Stimulated activated CD4-positive, alpha-beta T cell treated with anti-CD3 and anti-CD28 coated beads, Interleukin-12 subunit alpha, Interleukin-12 subunit beta, amount 100 ng/mL, for 48 hours (primary cell): ENCODE measurements around the gene CWF19L1.

Experiments used
- DNase-seq, 3 donors: peaks; one replicate each; pipeline ENCODE4 v3.0.0-alpha.2; 2020; ENCODE audit warnings: low read depth in 2 of 3, low spot score in 1 of 3

CWF19L1 gene

GRCh38 chr10:100253041-100253440 is 14.4 kb downstream of the CWF19L1 start:
- no peak for DNase-seq

- no peak for DNase-seq
These were observed 18.6 kb downstream of the CWF19L1 start for GRCh38 chr10:100248820-100249219.

- DNase-seq = no peak
These were observed 21.8 kb downstream of the CWF19L1 start for GRCh38 chr10:100245484-100246220.

GRCh38 chr10:100239851-100240250 is 27.6 kb downstream of the CWF19L1 start:
- no peak for DNase-seq

GRCh38 chr10:100238429-100238828 is 29.0 kb downstream of the CWF19L1 start:
- DNase-seq = no peak

- DNase-seq = no peak
These were observed 35.3 kb downstream of the CWF19L1 start for GRCh38 chr10:100232101-100232500.

- DNase-seq = no peak
These were observed 37.5 kb downstream of the CWF19L1 start for GRCh38 chr10:100229819-100230422.

GRCh38 chr10:100223879-100224278 is 43.6 kb downstream of the CWF19L1 start:
- no peak for DNase-seq

- DNase-seq = no peak
These were observed 44.9 kb downstream of the CWF19L1 start for GRCh38 chr10:100222529-100222928.

GRCh38 chr10:100216006-100216405 is 51.4 kb downstream of the CWF19L1 start:
- DNase-seq = no peak

- DNase-seq = no peak
These were observed 58.1 kb downstream of the CWF19L1 start for GRCh38 chr10:100209303-100209702.

GRCh38 chr10:100208276-100208675 is 59.2 kb downstream of the CWF19L1 start:
- DNase-seq = no peak

GRCh38 chr10:100204370-100204769 is 63.1 kb downstream of the CWF19L1 start:
- DNase-seq = no peak

- no peak for DNase-seq
These were observed 65.9 kb downstream of the CWF19L1 start for GRCh38 chr10:100201549-100201948.

- DNase-seq = no peak
These were observed 72.7 kb downstream of the CWF19L1 start for GRCh38 chr10:100194711-100195110.

GRCh38 chr10:100192350-100192749 is 75.1 kb downstream of the CWF19L1 start:
- DNase-seq = no peak

GRCh38 chr10:100186253-100187212 is 80.9 kb downstream of the CWF19L1 start:
- DNase-seq = peak in 1 of 3 donors; percentile 28

GRCh38 chr10:100185364-100186252 is 81.8 kb downstream of the CWF19L1 start, which contains the start of gene ERLIN1:
Gene ERLIN1, minus strand, starts transcription at chr10:100186029. Its CDS starts 403 bp downstream, at chr10:100185626.
- DNase-seq = peak; percentile 86 to 90 (median 87)

- DNase-seq = no peak
These were observed 82.6 kb downstream of the CWF19L1 start for GRCh38 chr10:100184840-100185239.

GRCh38 chr10:100184426-100184825 is 83.0 kb downstream of the CWF19L1 start:
- no peak for DNase-seq
